Activated naive CD4-positive, alpha-beta T cell treated with anti-CD3 and anti-CD28 coated beads for 36 hours (primary cell): ENCODE data around the gene MMP14. TPM values are rescaled to one million over a fixed set of nuclear protein-coding genes. Genes with fewer than 3 reads are reported as not detected.
A peak's percentile ranks its signal among the peaks of the same experiment; 100 is the strongest.

Experiments used
- CTCF ChIA-PET: fragments of 350-600 bp; sonication (Branson Sonifier 250); formaldehyde crosslinking; loops from one replicate; lab custom pipeline; 2021; ENCODE audit warnings: antibody characterized with exemption; lab: Charles Lee
- DNase-seq: peaks from one replicate; pipeline ENCODE4 v3.0.0-alpha.2; 2020
- H3K27ac Mint-ChIP-seq: one replicate; pipeline ENCODE4 v1.8.0; 2021; ENCODE audit warnings: mild to moderate bottlenecking, mixed read lengths
- H3K27me3 Mint-ChIP-seq: one replicate; pipeline ENCODE4 v1.8.0; 2021; ENCODE audit warnings: low read depth, mixed read lengths
- H3K36me3 Mint-ChIP-seq: one replicate; pipeline ENCODE4 v1.8.0; 2021; ENCODE audit warnings: low read depth, mixed read lengths
- H3K4me1 Mint-ChIP-seq: one replicate; pipeline ENCODE4 v1.8.0; 2021; ENCODE audit warnings: low read depth, mixed read lengths
- H3K4me3 Mint-ChIP-seq: one replicate; pipeline ENCODE4 v1.8.0; 2021; ENCODE audit warnings: mild to moderate bottlenecking, moderate library complexity, mixed read lengths
- H3K9me3 Mint-ChIP-seq: one replicate; pipeline ENCODE4 v1.8.0; 2021; ENCODE audit warnings: mixed read lengths
- intact Hi-C: fragments of 100-400 bp; cut with micrococcal nuclease; formaldehyde crosslinking; loops from one replicate; pipeline ENCODE4 v1.15.1; 2023
- total RNA-seq, 2 experiments: library from RNA; stranded (reverse); gene quantifications; one replicate each; pipeline ENCODE4 v1.2.3, GENCODE V29; 2021

The MMP14 gene
- total RNA-seq, 2 experiments from 2014 or later, result 1.3 to 2.1 TPM

DNA sequence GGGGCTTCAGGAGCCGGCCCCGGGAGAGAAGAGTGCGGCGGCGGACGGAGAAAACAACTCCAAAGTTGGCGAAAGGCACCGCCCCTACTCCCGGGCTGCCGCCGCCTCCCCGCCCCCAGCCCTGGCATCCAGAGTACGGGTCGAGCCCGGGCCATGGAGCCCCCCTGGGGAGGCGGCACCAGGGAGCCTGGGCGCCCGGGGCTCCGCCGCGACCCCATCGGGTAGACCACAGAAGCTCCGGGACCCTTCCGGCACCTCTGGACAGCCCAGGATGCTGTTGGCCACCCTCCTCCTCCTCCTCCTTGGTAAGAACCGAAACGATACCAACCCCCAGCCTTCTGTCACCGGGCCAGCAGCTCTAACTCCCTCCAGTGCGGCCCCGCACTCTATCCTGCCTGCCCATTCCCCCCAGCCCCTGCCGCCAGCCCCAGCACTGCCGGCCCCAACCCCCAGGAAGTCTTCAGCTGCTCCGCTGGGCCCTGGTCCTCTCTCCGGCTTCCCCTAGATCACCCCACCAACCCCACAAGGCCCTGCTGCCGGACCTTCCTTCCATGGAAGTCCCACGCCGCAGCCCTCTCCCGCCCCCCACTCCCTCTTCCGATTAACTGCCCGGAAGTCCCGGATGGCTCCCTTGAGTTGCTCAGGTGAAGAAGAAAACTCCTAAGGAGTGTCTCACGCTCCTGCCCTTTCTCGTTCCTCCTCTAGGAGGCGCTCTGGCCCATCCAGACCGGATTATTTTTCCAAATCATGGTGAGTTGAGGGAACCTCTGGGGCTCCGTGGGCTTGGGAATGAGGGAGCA lies 35.8 kb downstream of the MMP14 start:
- Mint-ChIP-seq H3K4me1 (peaks cover 29% of the 10 kb centered on the region), H3K36me3 (peaks cover 29% of the 10 kb centered on the region)

GRCh38 chr14:22872833-22873520 lies 36.6 kb downstream of the MMP14 start:
- Mint-ChIP-seq H3K27me3 (no peaks in the 10 kb centered on the region), H3K4me1 (peaks cover 29% of the 10 kb centered on the region), H3K27ac (peak overlapping the region; percentile 94), H3K9me3 (no peaks in the 10 kb centered on the region), H3K36me3 (peaks cover 31% of the 10 kb centered on the region), H3K4me3 (peak overlapping the region; percentile 91)
- no peak for DNase-seq
- CTCF ChIA-PET, result interaction anchor here (0.8 to 5.6 kb wide), 26 partner anchors 9 to 302 kb away, joined by 3 to 125 read pairs (median 4); partner anchors contain the start of genes AJUBA, RBM23 and REM2
- intact Hi-C loops, result loop anchor here (1.0 to 5.0 kb wide), 4 partner anchors 27 to 1606 kb away; partner anchors contain the start of genes HNRNPC and PPP1R3E

More for the DNA sequence above, 35.8 kb downstream of the MMP14 start:
- no peaks in the 10 kb centered on the region for H3K27me3 Mint-ChIP-seq
- CTCF ChIA-PET, result interaction anchor here (0.6 to 5.6 kb wide), 28 partner anchors 9 to 301 kb away, joined by 3 to 125 read pairs (median 4); partner anchors contain the start of genes AJUBA, RBM23 and REM2
- H3K4me3 Mint-ChIP-seq, result peak overlapping the region; percentile 91
- no peaks in the 10 kb centered on the region for H3K9me3 Mint-ChIP-seq
- peak overlapping the region; percentile 100 for H3K27ac Mint-ChIP-seq
- peak; percentile 87 for DNase-seq
- intact Hi-C loops, result loop anchor here (1.0 to 5.0 kb wide), 4 partner anchors 28 to 1605 kb away; partner anchors contain the start of genes HNRNPC and PPP1R3E

DNA sequence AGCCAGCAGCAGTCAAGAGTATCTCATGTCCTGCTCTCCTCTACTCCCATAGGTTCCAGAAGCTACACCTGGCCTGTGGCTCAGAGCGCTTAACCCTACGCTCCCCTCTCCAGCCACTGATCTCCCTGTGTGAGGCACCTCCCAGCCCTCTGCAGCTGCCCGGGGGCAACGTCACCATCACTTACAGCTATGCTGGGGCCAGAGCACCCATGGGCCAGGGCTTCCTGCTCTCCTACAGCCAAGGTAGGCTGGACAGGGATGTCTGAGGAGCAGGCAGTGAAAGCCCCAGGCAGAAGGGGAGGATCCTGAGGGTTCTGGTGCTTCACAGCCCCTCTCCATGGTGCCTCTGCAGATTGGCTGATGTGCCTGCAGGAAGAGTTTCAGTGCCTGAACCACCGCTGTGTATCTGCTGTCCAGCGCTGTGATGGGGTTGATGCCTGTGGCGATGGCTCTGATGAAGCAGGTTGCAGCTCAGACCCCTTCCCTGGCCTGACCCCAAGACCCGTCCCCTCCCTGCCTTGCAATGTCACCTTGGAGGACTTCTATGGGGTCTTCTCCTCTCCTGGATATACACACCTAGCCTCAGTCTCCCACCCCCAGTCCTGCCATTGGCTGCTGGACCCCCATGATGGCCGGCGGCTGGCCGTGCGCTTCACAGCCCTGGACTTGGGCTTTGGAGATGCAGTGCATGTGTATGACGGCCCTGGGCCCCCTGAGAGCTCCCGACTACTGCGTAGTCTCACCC lies 38.8 kb downstream of the MMP14 start:
- intact Hi-C loops, result no loop called here
- DNase-seq, result no peak
- Mint-ChIP-seq H3K27me3 (no peaks in the 10 kb centered on the region), H3K9me3 (no peaks in the 10 kb centered on the region), H3K27ac (no peak overlapping the region), H3K4me1 (peaks cover 26% of the 10 kb centered on the region), H3K36me3 (peaks cover 31% of the 10 kb centered on the region), H3K4me3 (no peak overlapping the region)
- CTCF ChIA-PET, result interaction anchor here (0.8 to 5.6 kb wide), 3 partner anchors 8 to 25 kb away, joined by 3 to 47 read pairs (median 3); no protein-coding TSS in a partner anchor

GRCh38 chr14:22875748-22876319 lies 39.4 kb downstream of the MMP14 start:
- Mint-ChIP-seq H3K4me3 (no peak overlapping the region), H3K27ac (no peak overlapping the region), H3K4me1 (peaks cover 20% of the 10 kb centered on the region), H3K27me3 (no peaks in the 10 kb centered on the region), H3K36me3 (peaks cover 31% of the 10 kb centered on the region), H3K9me3 (no peaks in the 10 kb centered on the region)
- intact Hi-C loops, result no loop called here
- CTCF ChIA-PET, result interaction anchor here (0.8 kb wide), 2 partner anchors 9 to 19 kb away, joined by 3 to 4 read pairs; no protein-coding TSS in a partner anchor
- DNase-seq, result no peak

- Mint-ChIP-seq H3K4me3 (no peak overlapping the region), H3K4me1 (peaks cover 18% of the 10 kb centered on the region), H3K27me3 (no peaks in the 10 kb centered on the region), H3K36me3 (peaks cover 31% of the 10 kb centered on the region), H3K9me3 (no peaks in the 10 kb centered on the region), H3K27ac (no peak overlapping the region)
- CTCF ChIA-PET, result interaction anchor here (2.7 kb wide), 1 partner anchor 23 kb away, joined by 8 read pairs; no protein-coding TSS in a partner anchor
- intact Hi-C loops, result no loop called here
- no peak for DNase-seq
These were observed 40.7 kb downstream of the MMP14 start for GRCh38 chr14:22877000-22877501.

GRCh38 chr14:22878271-22879246 lies 42.2 kb downstream of the MMP14 start:
- H3K9me3 Mint-ChIP-seq, result no peaks in the 10 kb centered on the region
- no peaks in the 10 kb centered on the region for H3K27me3 Mint-ChIP-seq
- H3K36me3 Mint-ChIP-seq, result peaks cover 19% of the 10 kb centered on the region
- no peak for DNase-seq
- no peak overlapping the region for H3K4me3 Mint-ChIP-seq
- peak overlapping the region; percentile 25 for H3K27ac Mint-ChIP-seq
- H3K4me1 Mint-ChIP-seq, result peaks cover 19% of the 10 kb centered on the region
- intact Hi-C loops, result no loop called here
- CTCF ChIA-PET, result interaction anchor here (0.5 to 2.7 kb wide), 3 partner anchors 17 to 26 kb away, joined by 4 to 8 read pairs (median 6); no protein-coding TSS in a partner anchor

DNA sequence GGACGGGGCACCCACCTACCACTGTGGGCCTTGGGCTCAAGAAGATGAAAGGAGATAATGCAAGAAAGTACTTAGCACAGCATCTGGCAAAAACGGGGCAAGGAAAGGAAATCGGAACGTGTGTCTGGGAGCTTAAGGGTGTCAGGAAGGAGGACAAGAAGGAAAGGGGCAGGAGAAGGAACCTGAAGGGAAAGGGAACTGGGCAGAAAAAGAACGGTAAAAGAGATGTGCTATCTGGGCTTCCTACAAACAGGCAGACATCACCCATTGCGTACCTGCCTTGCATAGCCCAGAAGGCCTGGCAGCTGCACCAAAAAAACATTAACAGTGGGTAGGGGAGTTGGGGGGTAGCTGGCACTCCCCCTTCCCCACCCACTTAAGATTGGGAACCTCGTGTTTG lies 45.7 kb downstream of the MMP14 start:
- DNase-seq, result no peak
- intact Hi-C loops, result no loop called here
- H3K9me3 Mint-ChIP-seq, result no peaks in the 10 kb centered on the region
- CTCF ChIA-PET, result interaction anchor here (0.5 to 10.8 kb wide), 10 partner anchors 10 to 1358 kb away, joined by 3 to 125 read pairs (median 4); partner anchors contain the start of gene LRP10
- no peak overlapping the region for H3K27ac Mint-ChIP-seq
- H3K36me3 Mint-ChIP-seq, result peaks cover 2% of the 10 kb centered on the region
- H3K27me3 Mint-ChIP-seq, result peaks cover 2% of the 10 kb centered on the region
- H3K4me1 Mint-ChIP-seq, result peaks cover 23% of the 10 kb centered on the region
- H3K4me3 Mint-ChIP-seq, result no peak overlapping the region

GRCh38 chr14:22882529-22883172 lies 46.3 kb downstream of the MMP14 start:
- CTCF ChIA-PET, result interaction anchor here (0.5 to 10.8 kb wide), 10 partner anchors 11 to 1359 kb away, joined by 3 to 125 read pairs (median 4); partner anchors contain the start of gene LRP10
- DNase-seq, result peak; percentile 66
- no peaks in the 10 kb centered on the region for H3K9me3 Mint-ChIP-seq
- H3K27me3 Mint-ChIP-seq, result peaks cover 2% of the 10 kb centered on the region
- H3K36me3 Mint-ChIP-seq, result no peaks in the 10 kb centered on the region
- H3K4me3 Mint-ChIP-seq, result no peak overlapping the region
- intact Hi-C loops, result no loop called here
- peak overlapping the region; percentile 50 for H3K27ac Mint-ChIP-seq
- peaks cover 29% of the 10 kb centered on the region for H3K4me1 Mint-ChIP-seq

DNA sequence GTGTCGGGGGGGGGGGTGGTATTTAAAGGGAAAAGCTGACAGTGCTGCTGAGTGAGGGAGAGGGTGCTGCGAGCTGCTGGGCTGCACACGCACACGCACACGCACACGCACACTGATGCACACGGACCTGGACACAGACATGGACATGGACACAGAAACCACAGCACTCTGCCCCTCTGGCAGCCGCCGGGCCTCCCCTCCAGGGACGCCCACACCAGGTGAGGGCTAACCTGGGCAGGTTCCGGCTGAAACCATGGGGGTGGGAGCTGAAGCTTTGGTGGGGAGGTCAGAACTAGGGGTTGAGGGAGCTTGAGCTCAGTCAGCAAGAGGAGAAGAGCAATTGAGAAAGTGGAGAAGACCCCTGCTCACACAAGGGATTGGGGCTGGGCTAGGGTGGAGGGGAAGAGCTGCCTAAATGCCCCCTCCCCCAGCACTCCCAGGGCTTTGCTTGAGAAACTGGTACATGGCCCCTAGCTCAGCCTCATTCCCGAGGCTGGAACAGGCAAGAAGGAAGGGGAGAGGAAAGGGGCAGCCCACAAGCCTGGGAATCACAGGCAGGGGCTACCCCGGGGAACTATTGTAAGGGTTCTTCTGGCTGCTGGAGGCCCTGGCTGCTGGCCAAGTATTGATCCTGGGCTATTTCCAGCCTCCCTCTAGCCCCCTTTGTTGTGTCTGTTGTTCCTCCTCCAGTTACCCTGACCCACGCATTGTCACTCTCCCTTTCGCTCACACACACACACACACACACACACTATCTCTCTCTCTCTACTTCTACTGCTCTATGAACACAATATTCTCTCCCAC lies 47.0 kb downstream of the MMP14 start, which contains the start of gene REM2:
TSS of gene REM2 (plus strand) at position 50 of the 804 bp plus-strand sequence. CDS start at position 116, 66 bp downstream.
- peaks cover 2% of the 10 kb centered on the region for H3K27me3 Mint-ChIP-seq
- H3K9me3 Mint-ChIP-seq, result no peaks in the 10 kb centered on the region
- H3K4me1 Mint-ChIP-seq, result peaks cover 36% of the 10 kb centered on the region
- DNase-seq, result no peak
- H3K27ac Mint-ChIP-seq, result peak within 1 kb of the TSS; percentile 51
- intact Hi-C loops, result no loop called here
- CTCF ChIA-PET, result interaction anchor here (0.5 to 10.8 kb wide), 9 partner anchors 12 to 225 kb away, joined by 3 to 125 read pairs (median 4); partner anchors contain the start of gene LRP10
- H3K36me3 Mint-ChIP-seq, result no peaks in the 10 kb centered on the region
- no peak within 1 kb of the TSS for H3K4me3 Mint-ChIP-seq
